Vagina (tissue), 2 donors: Measurements from ENCODE around the gene SCMH1.

Source experiments
- POLR2AphosphoS5 ChIP-seq, 2 donors: sonication (generic); formaldehyde crosslinking; IDR thresholded peaks; one replicate each; pipeline ENCODE4 v1.9.0; 2017; ENCODE audit warnings: antibody characterized with exemption in 2 of 2, mild to moderate bottlenecking in 2 of 2, low read depth in 1 of 2; ENCODE audit not compliant: insufficient read depth in 1 of 2
- TF ChIP-seq, protein P1 (sequence below), 3 experiments: fragments of 450-650 bp in 2 of 3; fragments of 200-600 bp in 1 of 3; sonication (generic) in 1 of 3; IDR thresholded peaks; one replicate each; pipeline ENCODE4 v1.5.1; 2017 to 2019; ENCODE audit warnings: antibody characterized with exemption in 3 of 3, mild to moderate bottlenecking in 2 of 3, moderate library complexity in 2 of 3

DNA sequence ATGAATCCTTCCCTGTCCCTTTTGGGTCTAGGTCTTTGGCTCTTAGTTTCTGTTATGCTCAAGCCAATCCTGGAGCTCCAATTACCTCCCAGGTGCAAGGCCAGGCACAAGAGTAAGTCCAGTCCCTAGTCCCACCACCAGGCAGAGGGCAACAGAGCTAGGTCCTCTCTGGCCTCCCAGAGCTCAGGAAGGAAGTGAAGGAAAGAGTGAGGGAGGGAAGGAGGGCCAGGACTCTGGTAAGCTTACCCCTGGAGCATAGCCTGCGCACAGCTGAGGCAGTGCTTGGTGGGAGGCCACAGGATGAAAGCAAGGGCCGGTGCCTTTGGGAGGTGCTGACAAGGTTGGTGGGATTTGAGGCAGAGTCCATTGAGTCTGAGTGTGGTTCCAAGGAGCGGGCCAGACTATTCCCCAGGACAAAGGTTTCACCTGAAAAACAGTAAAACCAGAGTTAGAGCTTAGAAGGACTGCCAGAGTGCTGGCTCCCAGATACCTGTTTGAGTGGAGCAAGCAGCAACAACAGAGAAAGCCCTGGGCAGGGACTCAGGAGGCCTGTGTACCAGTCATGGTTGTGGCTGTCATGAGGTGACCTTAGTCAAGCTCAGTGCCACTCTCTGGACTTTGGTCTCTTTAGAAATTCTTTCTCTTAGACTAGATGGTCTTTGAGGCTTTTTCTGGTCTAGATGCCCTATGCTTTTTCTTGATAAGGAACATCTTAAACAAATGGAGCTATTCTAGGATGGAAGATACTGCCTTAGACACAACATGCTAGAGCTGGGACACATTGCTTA, 204.8 kb downstream of the SCMH1 start:
- TF ChIP-seq, protein P1, sequence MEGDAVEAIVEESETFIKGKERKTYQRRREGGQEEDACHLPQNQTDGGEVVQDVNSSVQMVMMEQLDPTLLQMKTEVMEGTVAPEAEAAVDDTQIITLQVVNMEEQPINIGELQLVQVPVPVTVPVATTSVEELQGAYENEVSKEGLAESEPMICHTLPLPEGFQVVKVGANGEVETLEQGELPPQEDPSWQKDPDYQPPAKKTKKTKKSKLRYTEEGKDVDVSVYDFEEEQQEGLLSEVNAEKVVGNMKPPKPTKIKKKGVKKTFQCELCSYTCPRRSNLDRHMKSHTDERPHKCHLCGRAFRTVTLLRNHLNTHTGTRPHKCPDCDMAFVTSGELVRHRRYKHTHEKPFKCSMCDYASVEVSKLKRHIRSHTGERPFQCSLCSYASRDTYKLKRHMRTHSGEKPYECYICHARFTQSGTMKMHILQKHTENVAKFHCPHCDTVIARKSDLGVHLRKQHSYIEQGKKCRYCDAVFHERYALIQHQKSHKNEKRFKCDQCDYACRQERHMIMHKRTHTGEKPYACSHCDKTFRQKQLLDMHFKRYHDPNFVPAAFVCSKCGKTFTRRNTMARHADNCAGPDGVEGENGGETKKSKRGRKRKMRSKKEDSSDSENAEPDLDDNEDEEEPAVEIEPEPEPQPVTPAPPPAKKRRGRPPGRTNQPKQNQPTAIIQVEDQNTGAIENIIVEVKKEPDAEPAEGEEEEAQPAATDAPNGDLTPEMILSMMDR (IDR thresholded peaks at IDR 0.05): no peak
- no peak for TF ChIP-seq POLR2AphosphoS5 (IDR thresholded peaks at IDR 0.05; ENCODE audit: insufficient read depth in 1 of 2, low read depth in 1 of 2)
